Body of pancreas (tissue), 4 donors: ENCODE measurements around the gene S100A4. TPM values are rescaled to one million over a fixed set of nuclear protein-coding genes. Genes with fewer than 3 reads are reported as not detected.
"Not testable (repeated sequence)": the region's sequence is repeated elsewhere in the genome, so short reads cannot be mapped to it uniquely, and the experiment has no call there.

ENCODE experiments used
- ATAC-seq: fragments of 150-250 bp; one replicate; pipeline ENCODE4 v1.9.1; 2016
- DNase-seq, 4 donors: peaks; one replicate each; pipeline ENCODE4 v3.0.0-alpha.2; 2019
- H3K27ac ChIP-seq, 4 donors: fragments of 200-600 bp; sonication (generic); 1 replicate in 3 of 4; 2 replicates in 1 of 4; pipeline versions ENCODE4 v1.5.1 to v1.6.1; 2016 to 2019; ENCODE audit warnings: mild to moderate bottlenecking in 1 of 4, mixed read lengths in 1 of 4, moderate library complexity in 1 of 4
- H3K27me3 ChIP-seq, 2 donors: fragments of 200-600 bp; sonication (generic); one replicate each; pipeline ENCODE4 v1.6.0; 2016; ENCODE audit warnings: mild to moderate bottlenecking in 1 of 2
- H3K36me3 ChIP-seq, 2 donors: fragments of 200-600 bp; sonication (generic); replicated peaks in 1 of 2; 2 replicates each; pipeline ENCODE4 v1.5.1; 2016; ENCODE audit warnings: low read depth in 2 of 2; ENCODE audit not compliant: insufficient read depth in 1 of 2
- H3K4me1 ChIP-seq: fragments of 200-600 bp; sonication (generic); one replicate; pipeline ENCODE4 v1.6.0; 2016
- H3K4me3 ChIP-seq, 2 donors: fragments of 200-600 bp; sonication (generic); 1 replicate in 1 of 2; 2 replicates in 1 of 2; pipeline ENCODE4 v1.5.1; 2016 to 2019
- H3K9me3 ChIP-seq, 3 donors: fragments of 200-600 bp; sonication (generic); 1 replicate in 2 of 3; 2 replicates in 1 of 3; pipeline ENCODE4 v1.5.1; 2016
- CTCF ChIP-seq, 7 experiments: fragments of 450-650 bp in 4 of 7; fragments of 200-600 bp in 3 of 7; sonication (generic) in 3 of 7; IDR thresholded peaks; one replicate each; pipeline ENCODE4 v1.5.1; 2016 to 2019; ENCODE audit warnings: antibody characterized with exemption in 7 of 7
- POLR2A ChIP-seq, 3 donors: fragments of 450-650 bp; IDR thresholded peaks; one replicate each; pipeline ENCODE4 v1.6.1; 2016; ENCODE audit warnings: antibody characterized with exemption in 3 of 3, mild to moderate bottlenecking in 2 of 3
- WGBS, 2 donors: methylation state at CpG; one replicate each; pipeline ENCODE4 v1.1.5; 2017; 5-methylcytosine and 5-hydroxymethylcytosine counted together
- intact Hi-C: fragments of 100-400 bp; cut with DNase I; formaldehyde crosslinking; loops from one replicate; pipeline ENCODE4 v1.15.1; 2023
- total RNA-seq, 2 donors: library from RNA; depleted of rRNA; stranded (reverse); fragments of >200 nt; gene quantifications; one replicate each; pipeline ENCODE4 v1.1.0, GENCODE V29; 2016

Gene S100A4
- total RNA-seq, 2 donors from 2014 or later: 49.5 to 81.7 TPM

- WGBS, 2 donors: 54 to 73% methylated on average over 1 of the region's 1 CpG
- no peak overlapping the region for H3K27ac ChIP-seq
- H3K4me3 ChIP-seq: no peak overlapping the region
- H3K27me3 ChIP-seq: no peaks in the 10 kb centered on the region
- H3K36me3 ChIP-seq: no peaks in the 10 kb centered on the region
- no peak for DNase-seq
- H3K4me1 ChIP-seq: no peaks in the 10 kb centered on the region
- H3K9me3 ChIP-seq: no peaks in the 10 kb centered on the region
- ATAC-seq: no peak
- intact Hi-C loops: no loop called here
- no peak for TF ChIP-seq POLR2A (IDR thresholded peaks at IDR 0.05)
- no peak for TF ChIP-seq CTCF (IDR thresholded peaks at IDR 0.05)
Measured at GRCh38 chr1:153586347-153586746, 40.7 kb upstream of the S100A4 start.

GRCh38 chr1:153585006-153585405, 39.4 kb upstream of the S100A4 start:
- Histone ChIP-seq H3K27me3 (no peaks in the 10 kb centered on the region), H3K9me3 (no peaks in the 10 kb centered on the region), H3K27ac (no peak overlapping the region), H3K36me3 (no peaks in the 10 kb centered on the region), H3K4me1 (no peaks in the 10 kb centered on the region), H3K4me3 (no peak overlapping the region)
- intact Hi-C loops: no loop called here
- 81 to 86% methylated on average over 1 of the region's 1 CpG for WGBS, 2 donors
- no peak for ATAC-seq
- no peak for DNase-seq
- TF ChIP-seq CTCF (IDR thresholded peaks at IDR 0.05) (no peak), POLR2A (IDR thresholded peaks at IDR 0.05) (no peak)

- ATAC-seq (no peak), DNase-seq (no peak)
- Histone ChIP-seq H3K9me3 (no peaks in the 10 kb centered on the region), H3K4me1 (no peaks in the 10 kb centered on the region), H3K36me3 (no peaks in the 10 kb centered on the region), H3K27ac (no peak overlapping the region), H3K27me3 (no peaks in the 10 kb centered on the region), H3K4me3 (no peak overlapping the region)
- intact Hi-C loops: no loop called here
- WGBS, 2 donors: 70 to 82% methylated on average over 2 of the region's 2 CpGs
- TF ChIP-seq CTCF (IDR thresholded peaks at IDR 0.05) (no peak), POLR2A (IDR thresholded peaks at IDR 0.05) (no peak)
Measured at GRCh38 chr1:153583976-153584375, 38.4 kb upstream of the S100A4 start.

GRCh38 chr1:153583514-153583913, 37.9 kb upstream of the S100A4 start:
- H3K9me3 ChIP-seq, H3K4me3 ChIP-seq, H3K27me3 ChIP-seq, intact Hi-C loops, H3K36me3 ChIP-seq, DNase-seq, H3K27ac ChIP-seq, H3K4me1 ChIP-seq, ATAC-seq: not testable (repeated sequence)
- 68 to 88% methylated on average over 2 to 3 of the region's 3 CpGs for WGBS, 2 donors

GRCh38 chr1:153582836-153583235, 37.2 kb upstream of the S100A4 start:
- H3K27ac ChIP-seq, ATAC-seq, H3K36me3 ChIP-seq, H3K4me3 ChIP-seq, H3K27me3 ChIP-seq, H3K4me1 ChIP-seq, intact Hi-C loops, H3K9me3 ChIP-seq, DNase-seq: not testable (repeated sequence)
- WGBS, 2 donors: 87% methylated on average over 13 of the region's 34 CpGs; no CpG with 5 or more reads in 1 of the 2 donors

GRCh38 chr1:153578936-153579335, 33.3 kb upstream of the S100A4 start:
- H3K27ac ChIP-seq: no peak overlapping the region
- no peak overlapping the region for H3K4me3 ChIP-seq
- H3K36me3 ChIP-seq: no peaks in the 10 kb centered on the region
- TF ChIP-seq CTCF (IDR thresholded peaks at IDR 0.05): no peak
- no peak for TF ChIP-seq POLR2A (IDR thresholded peaks at IDR 0.05)
- no peak for ATAC-seq
- no peaks in the 10 kb centered on the region for H3K27me3 ChIP-seq
- intact Hi-C loops: loop anchor here (5.0 kb wide), 1 partner anchor 33 kb away; the partner anchor contains the start of gene S100A16
- no peaks in the 10 kb centered on the region for H3K9me3 ChIP-seq
- 50 to 79% methylated on average over 1 to 3 of the region's 3 CpGs for WGBS, 2 donors
- no peaks in the 10 kb centered on the region for H3K4me1 ChIP-seq
- DNase-seq: no peak
